Measurements from ENCODE around the gene NECTIN3. TPM values are rescaled to one million over a fixed set of nuclear protein-coding genes. Genes with fewer than 3 reads are reported as not detected.

The NECTIN3 gene
- total RNA-seq, 1 donor from 2014 or later: 29.9 TPM

DNA sequence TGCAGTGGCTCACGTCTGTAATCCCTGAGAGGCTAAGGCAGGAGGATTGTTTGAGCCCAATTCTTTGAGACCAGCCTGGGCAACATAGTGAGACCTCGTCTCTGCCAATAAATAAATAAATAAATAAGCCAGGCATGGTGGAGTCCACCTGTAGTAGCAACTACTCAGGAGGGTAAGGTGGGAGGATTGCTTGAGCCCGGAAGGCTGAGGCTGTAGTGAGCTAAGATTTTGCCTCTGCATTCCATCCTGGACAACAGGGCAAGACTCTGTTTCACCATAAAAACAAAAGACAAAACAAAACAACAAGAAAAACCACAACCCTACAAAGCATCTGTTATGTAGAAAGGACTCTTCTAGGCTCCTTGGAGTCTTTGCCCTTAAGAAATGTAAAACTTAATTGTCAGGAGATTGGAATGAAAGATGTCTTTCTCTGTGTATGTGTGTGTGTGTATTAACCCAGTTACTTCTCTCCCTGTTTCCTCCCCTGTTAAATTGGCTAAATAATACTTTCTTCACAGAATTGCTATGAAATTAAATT is 9.5 kb downstream of the NECTIN3 start:
- no peak for DNase-seq (ENCODE audit: low spot score)

DNA sequence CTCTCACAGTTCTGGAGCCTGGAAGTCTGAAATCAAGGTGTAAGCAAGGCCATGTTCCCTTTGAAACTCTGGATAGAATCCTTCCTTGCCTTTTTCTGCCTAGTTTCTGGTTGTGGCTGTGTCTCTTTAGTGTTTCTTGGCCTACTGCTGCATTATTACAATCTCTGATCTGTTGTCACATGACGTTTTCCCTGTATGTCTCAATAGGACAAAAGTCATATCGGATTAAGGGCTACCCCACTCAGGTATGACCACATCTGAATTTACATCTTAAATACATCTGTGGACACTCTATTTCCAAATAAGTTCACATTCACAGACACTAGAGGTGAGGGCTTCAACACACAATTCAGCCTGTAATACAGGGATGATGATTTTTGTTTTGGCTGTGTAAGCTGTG is 13.3 kb downstream of the NECTIN3 start:
- DNase-seq (ENCODE audit: low spot score): no peak

DNA sequence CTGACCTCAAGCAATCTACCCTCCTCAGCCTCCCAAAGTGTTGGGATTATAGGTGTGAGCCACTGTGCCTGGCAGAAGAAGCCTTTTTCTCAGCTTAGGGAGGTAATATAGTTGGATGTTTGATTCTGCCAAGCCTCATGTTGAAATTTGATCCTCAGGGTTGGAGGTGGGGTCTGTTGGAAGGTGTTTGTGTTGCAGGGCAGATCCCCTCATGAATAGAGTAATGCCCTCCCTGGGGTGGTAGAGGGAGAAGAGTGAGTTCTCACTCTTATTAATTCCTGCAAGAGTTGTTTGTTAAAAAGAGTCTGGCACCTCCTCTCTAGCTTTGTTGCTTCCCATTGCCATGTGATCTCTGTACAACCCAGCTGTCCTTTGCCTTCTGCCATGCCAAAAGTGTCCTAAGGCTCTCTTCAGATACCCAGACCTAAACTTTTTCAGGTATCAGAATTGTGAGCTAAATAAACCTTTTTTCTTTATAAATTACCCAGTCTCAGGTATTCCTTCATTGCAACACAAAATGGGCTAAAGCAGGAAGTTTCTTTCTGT is 16.4 kb downstream of the NECTIN3 start:
- DNase-seq (ENCODE audit: low spot score): no peak

DNA sequence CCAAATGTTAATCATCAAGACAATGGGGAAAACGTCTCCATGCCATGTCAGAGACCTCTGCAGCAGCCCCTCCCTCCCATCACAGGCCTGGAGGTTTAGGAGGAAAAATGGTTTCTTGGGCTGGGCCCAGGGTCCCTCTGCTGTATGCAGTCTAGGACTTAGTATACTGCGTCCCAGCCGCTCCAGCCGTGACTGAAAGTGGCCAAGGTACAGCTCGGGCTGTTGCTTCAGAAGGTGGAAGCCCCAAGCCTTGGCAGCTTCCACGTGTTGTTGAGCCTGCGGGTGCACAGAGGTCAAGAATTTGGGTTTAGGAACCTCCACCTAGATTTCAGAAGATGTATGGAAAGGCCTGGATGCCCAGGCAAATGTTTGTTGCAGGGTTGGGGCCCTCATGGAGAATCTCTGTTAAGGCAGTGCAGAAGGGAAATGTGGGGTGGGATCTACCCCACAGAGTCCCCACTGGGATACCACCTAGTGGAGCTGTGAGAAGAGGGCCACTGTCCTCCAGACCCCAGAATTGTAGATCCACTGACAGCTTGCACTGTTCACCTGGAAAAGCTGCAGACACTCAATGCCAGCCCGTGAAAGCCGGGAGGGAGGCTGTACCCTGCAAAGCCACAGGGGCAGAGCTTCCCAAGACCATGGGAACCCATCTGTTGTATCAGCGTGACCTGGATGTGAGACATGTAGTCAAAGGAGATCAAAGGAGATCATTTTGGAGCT is 25.0 kb downstream of the NECTIN3 start:
- no peak for DNase-seq (ENCODE audit: low spot score)

DNA sequence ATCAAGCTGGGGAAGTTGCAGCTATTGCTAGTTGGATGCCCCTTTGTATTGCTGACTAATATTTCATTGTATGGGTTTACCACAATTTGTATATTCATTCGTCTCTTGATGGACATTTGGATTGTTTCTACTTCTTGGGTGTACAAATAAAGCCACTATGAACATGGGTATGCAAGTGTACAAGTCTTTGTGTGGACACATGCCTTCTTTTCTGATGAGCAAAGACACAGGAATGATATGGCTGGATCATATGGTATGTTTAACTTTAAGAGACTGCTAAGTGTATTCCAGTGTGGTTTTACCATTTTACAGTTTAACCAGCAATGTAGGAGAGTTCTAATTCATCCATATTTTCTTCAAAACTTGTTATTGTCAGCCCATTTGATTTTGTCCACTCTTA is 32.2 kb downstream of the NECTIN3 start:
- DNase-seq (ENCODE audit: low spot score): no peak

DNA sequence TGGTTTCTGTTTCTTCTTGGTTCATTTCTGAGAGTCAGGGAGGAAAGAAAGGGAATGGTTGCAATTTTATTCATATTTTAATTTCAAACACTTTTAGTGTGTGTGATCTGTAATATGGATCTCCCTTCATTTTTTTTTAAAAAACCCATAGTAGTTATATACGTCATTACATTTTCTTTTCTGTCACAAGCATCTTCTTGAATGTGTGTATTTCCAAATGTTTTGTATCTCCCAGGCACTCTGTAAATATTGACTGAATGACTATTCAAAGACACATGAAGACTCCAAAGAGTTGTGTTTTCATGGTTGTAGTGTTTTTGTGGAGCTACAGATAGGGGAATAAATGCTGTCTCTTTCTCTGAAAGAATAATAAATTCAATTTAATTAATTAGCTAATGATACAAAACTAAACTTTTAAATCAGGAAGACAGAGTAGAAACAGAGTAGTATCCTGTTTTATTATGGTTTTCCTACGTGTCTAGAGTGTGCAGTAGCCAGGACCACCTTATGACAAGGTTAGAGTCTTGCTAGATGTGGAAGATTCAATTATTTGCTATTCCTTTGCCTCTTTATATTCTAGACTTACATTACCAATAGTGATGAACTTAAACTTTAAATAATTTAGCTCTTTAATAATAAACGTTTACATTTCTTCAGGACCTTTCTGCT is 35.5 kb downstream of the NECTIN3 start:
- no peak for DNase-seq (ENCODE audit: low spot score)

DNA sequence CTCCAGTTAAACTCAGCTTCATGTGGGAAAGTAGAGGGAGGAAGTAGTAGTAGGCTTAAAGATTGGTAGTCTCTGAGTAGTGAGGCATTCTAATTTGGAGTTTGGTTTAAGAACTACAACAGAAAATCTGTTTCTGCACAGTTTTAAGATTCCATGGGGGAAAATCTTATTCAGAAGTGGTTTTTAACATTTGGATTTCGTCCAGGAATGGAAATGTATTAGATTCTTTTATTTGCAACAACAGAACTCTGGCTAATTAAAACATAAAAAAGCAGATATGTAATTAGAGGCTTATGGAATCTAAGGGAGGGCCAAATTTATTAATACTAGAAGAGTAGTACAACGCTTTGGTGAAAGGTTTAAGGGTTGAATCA is 36.0 kb downstream of the NECTIN3 start:
- no peak for DNase-seq (ENCODE audit: low spot score)

DNA sequence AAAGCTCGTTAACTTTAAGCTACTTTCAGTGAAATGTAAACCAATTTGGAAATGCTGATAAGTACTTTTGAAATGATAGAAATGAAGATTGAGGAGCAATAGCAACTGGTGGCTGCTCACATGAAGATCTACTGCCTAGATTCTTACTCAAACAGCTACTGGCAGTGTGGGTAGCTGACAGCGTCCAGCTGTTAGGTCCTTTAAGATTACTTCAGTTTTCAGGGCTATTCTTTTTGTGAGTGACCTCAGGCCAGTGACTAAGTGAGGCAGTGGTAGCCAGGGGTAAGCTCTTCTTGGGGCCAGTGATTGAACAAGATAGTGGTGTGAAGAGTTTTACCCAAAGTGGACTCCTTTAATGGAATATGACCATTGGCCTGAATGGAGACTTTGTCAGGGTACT is 41.3 kb downstream of the NECTIN3 start:
- DNase-seq (ENCODE audit: low spot score): no peak

DNA sequence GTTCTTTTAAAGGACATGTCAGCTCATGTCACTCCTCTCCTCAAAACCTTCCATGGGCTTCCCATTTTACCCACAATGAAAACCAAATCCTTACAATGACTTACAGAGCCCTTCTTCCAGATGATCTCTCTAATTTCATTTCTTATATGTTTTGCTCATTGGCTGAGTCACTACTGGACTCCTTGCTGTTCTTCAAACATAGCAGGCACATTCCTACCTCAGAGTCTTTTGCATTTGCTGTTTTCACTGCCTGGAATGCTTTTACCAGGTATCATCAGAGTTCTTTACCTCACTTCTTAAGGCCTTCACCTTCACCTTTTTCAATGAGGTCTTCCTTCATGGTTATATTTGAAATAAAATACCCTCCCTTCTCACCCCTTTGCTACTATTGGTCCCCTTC is 57.3 kb downstream of the NECTIN3 start:
- no peak for DNase-seq (ENCODE audit: low spot score)

DNA sequence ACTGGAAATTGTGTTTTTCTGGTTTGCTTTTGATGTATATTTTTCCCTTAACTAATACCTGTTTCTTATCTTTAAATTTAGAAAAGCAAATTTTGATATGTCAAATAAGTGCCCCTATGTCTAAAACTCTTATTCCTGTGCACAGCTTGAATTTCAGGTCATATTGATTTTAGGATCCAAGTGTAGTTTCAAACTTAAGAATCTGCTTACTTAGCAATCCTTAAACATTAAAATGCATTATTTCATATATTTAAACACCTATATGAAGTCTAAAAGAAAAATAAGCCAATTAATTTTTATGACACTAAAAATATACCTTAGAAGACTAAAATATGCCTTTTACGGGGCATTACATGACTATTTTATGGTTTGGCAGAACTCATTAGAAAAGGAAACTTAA is 59.2 kb downstream of the NECTIN3 start:
- DNase-seq (ENCODE audit: low spot score): no peak

DNA sequence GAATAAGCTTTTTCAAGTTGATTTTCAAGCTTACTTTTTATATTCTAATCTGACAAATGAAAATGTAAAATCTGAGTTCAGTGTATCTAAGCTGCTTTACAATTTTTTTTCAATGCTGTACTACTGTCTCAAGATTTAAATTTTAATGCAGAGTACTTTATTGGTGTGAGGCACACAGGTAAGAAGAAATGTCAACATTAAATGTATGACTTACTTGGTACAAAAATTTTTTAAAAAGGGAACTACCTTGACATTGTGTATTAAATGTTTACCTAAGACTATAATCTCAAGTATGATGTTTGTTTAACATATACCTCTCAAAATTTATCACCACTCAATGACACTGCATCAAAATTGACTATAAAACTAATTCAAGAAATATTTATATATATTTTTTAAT is 62.7 kb downstream of the NECTIN3 start:
- DNase-seq (ENCODE audit: low spot score): no peak

DNA sequence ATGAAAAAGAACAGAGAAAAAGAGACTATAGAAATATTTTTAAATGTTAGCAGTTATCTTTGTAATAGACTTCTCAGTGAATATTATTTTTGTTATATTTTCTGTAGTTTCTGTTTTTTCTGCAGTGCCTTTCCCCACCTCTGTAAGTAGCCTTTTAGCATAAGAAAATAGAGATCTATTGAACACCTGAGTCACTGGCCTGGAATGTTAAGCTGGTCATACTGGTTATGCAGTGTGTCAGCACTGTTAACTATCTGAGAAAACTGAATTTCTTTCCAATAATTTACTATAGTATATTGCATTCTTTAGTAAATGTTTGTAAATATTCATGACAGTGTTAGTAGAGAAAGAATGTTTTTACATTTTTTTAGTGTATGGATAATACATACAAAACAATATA is 79.8 kb downstream of the NECTIN3 start:
- DNase-seq (ENCODE audit: low spot score): peak; percentile 51

DNA sequence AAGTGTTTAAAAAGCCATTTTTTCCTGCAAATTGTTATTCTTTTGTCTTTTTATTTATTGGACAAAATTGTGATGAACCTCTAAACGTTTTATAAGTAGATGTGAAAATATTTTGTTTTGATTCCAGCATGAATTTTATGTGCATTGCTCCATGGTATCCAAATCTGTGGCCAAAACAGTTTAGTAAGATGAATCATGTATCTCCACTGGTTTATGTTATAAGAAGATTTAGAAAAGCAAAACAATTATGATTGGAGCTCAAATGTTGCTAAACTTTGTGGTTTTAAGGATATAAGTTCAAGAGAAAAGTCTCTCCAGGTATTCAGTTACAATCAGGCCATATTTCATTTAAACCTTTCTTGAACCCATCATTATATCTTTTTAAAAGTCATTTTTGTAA is 80.9 kb downstream of the NECTIN3 start:
- peak; percentile 7 for DNase-seq (ENCODE audit: low spot score)

DNA sequence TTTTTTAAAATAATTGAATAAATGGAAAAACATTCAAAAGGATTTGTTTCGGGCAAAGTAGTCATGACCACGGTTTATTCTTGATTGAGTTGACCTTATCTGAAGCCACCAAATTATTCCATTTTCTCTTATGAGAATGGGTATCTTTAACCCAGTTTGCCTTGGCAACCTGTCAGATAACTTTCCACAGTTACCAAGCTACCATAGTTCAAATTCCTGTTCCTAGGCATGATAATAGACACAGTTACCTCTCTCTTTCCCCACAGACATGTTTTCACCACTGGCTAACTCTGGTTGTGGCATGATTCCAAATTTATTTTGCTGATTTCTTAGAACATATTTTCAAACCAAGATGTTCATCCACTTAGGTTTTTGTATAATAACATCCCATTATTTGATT is 84.9 kb downstream of the NECTIN3 start:
- DNase-seq (ENCODE audit: low spot score): no peak

DNA sequence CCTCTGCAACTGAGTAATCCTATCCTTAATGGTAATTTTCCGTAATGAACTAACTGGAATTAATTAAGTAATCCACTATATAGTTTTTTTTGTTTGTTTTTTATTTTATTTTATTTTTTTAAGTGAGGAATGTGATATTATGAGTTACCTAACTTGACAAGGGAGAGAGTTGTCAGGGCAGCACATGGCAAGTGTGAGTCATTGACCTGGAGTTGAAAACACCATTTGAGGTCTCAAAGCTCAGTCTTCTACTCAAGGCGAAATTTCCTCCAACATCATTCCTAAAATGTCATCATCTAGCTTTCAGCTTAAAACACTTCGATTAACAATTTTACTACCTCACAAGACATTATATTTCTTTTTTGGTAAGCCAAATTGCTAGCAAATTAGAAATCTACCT is 87.8 kb downstream of the NECTIN3 start:
- DNase-seq (ENCODE audit: low spot score): no peak

DNA sequence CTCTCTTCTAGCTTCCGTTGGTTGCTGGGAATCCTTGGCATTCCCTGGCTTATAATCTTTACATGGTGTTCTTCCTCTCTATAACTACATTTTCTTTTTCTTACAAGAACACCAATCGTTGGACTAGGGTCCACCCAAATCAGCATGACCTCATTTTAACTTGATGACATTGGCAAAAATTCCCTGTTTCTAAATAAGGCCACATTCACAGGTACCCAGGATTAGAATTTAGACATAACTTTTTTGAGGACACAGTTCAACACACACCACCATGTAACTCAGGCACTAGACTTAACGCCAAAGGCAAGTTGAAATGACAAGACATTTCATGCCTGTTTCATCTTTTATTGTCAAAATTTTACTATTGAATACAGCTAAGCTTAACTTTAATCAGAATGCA is 93.0 kb downstream of the NECTIN3 start:
- DNase-seq (ENCODE audit: low spot score): no peak

DNA sequence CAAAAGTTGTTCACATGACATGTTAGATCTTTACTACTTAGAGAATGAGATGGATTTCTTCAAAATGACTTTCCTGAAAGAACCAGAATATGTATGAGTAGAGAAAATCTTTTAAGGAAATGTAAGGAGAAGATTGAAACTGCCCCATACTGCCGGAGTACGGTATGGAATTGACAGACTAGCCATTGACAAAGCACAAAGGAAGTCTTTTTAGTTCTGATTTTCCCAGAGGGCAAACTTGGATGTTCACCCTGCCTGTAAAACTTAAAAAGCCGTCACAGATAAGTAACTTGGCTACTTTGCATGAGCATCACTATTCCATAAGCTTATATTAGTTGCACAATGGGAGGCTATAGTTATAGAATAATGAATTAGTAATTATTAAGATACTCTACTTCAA is 93.8 kb downstream of the NECTIN3 start:
- no peak for DNase-seq (ENCODE audit: low spot score)

DNA sequence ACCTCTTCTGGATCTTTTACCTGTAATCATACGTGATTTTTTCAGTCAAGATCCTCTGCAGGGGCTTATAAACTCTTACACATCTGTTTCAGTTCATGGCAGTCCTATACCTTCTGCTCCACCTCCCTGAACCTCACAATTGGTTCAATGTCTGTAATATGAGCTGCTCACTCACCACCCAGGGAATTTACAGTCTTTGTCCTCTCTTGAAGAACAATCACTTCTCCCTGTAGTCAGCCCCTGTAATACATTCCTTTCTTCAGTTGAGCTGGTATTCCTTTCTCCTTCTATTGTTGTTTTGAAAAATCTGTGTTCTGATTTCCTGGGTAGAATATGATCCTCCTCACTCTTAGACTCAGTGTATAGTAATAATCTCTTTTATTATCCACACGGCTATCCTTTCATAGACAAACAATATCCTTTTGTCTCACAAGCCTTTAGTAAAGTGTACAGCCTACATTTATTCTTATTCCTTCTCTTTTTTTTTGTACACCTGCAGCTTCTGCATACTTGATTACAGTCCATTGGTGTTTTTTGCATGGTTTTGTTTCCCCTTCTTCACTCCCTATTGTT is 101.8 kb downstream of the NECTIN3 start:
- DNase-seq (ENCODE audit: low spot score): no peak

DNA sequence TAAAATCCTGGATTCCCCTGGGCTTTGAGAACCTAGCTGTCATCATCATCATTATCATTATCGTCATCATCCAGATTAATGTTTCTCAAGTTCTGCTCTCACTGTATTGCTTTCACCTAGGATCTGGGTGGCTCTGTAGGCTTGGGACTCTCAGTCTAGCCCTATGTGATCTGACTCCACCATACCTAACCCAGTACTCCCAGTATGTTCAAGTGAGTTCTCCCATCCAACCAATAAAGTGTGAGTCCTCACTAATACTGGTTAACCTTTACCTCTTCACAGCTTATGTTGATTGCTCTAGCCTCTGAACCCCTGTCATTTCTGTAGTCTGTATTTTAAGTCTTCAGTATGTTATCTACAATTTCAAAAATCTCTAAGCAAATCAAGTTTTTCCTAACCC is 102.3 kb downstream of the NECTIN3 start:
- no peak for DNase-seq (ENCODE audit: low spot score)

DNA sequence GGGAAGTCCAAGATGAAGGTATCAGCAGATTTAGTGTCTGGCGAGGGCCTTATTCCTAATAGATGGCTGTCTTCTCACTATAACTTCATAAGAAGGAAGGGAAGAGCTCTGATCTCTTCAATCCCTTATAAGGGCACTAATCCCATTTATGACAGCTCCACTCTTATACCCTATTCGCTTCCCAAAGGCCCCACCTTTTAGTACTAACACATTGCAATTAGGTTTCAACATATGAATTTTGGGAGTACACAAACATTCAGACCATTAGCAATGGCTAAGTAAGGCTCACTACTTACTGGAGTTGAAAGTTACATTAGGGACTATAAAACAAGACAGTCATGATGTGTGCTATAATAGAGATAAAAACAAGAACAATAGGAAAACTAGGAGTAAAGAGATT is 118.9 kb downstream of the NECTIN3 start:
- no peak for DNase-seq (ENCODE audit: low spot score)

DNA sequence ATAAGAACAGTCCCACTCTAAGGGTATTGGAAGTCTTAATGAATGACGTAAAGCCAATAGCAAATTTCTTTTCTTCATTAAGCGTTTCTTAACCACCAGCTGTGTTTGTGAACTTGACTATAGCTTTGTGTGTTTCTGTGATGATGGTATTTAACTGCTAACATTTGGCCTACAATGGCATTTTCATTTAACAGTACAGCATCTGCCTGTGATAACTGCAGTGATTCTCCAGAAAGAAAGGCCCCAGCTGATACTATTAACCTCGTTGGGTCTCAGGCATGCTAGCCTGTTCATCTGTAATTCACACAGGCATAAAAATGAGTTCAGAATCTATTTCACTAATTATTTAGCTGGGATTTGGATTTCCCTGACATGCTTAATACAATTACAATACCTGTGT is 121.9 kb downstream of the NECTIN3 start:
- DNase-seq (ENCODE audit: low spot score): no peak

DNA sequence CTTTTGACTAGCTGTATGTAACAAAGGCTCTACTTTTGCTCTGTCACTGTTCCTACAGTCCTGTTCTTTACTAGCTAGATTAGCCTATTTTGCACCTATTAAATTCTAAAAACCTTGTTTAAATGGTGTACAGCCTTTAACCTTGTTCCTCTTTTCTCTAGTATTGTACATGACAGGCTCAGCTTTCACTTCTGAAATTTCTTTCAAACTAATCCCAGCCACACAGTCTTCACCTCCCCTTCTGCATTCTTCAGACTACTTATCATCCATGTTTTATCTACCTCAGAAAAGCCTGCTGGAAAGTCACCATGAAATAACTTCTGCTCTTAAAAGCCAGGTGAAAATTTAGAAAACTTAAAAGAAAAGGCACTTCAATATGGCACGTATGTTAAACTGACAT is 122.4 kb downstream of the NECTIN3 start:
- DNase-seq (ENCODE audit: low spot score): peak; percentile 3

DNA sequence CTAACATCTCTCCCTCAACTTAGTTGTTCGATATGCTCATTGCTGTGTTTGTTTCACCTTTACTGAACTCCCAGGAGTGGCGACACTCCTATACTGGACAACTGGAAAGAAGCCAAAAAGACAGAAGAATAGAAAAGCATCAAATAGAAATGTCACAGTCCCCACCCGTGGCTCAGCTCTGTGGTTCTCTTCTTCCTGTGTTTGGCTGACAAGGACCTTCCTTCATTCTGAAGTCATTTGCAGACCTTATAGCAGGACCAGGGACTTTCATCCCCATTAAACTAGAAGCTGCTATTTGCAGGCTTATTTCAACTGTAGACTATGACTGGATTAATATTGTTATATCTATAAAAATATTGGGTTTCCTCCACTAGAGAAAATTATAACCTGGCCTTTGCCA is 125.9 kb downstream of the NECTIN3 start:
- no peak for DNase-seq (ENCODE audit: low spot score)

Measured in umbilical cord (tissue), 2 donors.